Epithelial cell of proximal tubule (primary cell): ENCODE data around the gene ZNF536. TPM values are rescaled to one million over a fixed set of nuclear protein-coding genes. Genes with fewer than 3 reads are reported as not detected.

Experiments
- DNase-seq: peaks from one replicate; pipeline ENCODE4 v3.0.0-alpha.2; 2011; ENCODE audit warnings: low read depth
- H3K4me3 ChIP-seq: 2 replicates; pipeline ENCODE4 v1.5.1; 2011; ENCODE audit warnings: low read depth, mild to moderate bottlenecking, low read length
- total RNA-seq: library from RNA; depleted of rRNA; stranded (reverse); fragments of >200 nt; gene quantifications from 2 replicates; pipeline ENCODE4 v1.2.3, GENCODE V29; 2015
- TF ChIP-seq, protein P1 (sequence below): conservative IDR thresholded peaks from 2 replicates; pipeline ENCODE4 v1.5.1; 2012; ENCODE audit warnings: low read depth, mild to moderate bottlenecking, low read length

Gene ZNF536
- total RNA-seq, 1 donor from 2014 or later: not detected

- no peak for DNase-seq
Measured at GRCh38 chr19:30425885-30426838, 54.0 kb downstream of the ZNF536 start.

DNA sequence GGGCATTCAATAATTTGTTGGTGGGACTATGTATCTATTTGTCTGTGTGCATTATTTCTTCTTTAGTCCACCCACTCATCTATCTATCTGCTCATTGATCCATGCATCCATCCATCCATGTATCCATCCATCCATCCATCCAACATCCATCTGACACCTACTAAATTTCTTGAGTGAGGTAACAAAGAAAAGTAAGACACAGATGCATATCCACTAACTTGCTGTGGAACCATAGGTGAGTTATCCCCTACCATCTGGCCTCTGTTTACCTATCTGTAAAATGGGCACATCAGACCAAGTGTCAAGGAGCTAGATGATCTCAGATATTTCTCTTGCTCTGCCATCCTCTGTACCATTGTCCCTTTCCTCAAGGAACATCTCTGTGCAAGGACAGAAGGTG lies 54.7 kb downstream of the ZNF536 start:
- H3K4me3 ChIP-seq: no peak overlapping the region
- no peak for DNase-seq
- TF ChIP-seq, protein P1, sequence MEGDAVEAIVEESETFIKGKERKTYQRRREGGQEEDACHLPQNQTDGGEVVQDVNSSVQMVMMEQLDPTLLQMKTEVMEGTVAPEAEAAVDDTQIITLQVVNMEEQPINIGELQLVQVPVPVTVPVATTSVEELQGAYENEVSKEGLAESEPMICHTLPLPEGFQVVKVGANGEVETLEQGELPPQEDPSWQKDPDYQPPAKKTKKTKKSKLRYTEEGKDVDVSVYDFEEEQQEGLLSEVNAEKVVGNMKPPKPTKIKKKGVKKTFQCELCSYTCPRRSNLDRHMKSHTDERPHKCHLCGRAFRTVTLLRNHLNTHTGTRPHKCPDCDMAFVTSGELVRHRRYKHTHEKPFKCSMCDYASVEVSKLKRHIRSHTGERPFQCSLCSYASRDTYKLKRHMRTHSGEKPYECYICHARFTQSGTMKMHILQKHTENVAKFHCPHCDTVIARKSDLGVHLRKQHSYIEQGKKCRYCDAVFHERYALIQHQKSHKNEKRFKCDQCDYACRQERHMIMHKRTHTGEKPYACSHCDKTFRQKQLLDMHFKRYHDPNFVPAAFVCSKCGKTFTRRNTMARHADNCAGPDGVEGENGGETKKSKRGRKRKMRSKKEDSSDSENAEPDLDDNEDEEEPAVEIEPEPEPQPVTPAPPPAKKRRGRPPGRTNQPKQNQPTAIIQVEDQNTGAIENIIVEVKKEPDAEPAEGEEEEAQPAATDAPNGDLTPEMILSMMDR: no peak

More at GRCh38 chr19:30425885-30426838, 54.0 kb downstream of the ZNF536 start:
- TF ChIP-seq, protein P1: no peak
- no peak overlapping the region for H3K4me3 ChIP-seq

DNA sequence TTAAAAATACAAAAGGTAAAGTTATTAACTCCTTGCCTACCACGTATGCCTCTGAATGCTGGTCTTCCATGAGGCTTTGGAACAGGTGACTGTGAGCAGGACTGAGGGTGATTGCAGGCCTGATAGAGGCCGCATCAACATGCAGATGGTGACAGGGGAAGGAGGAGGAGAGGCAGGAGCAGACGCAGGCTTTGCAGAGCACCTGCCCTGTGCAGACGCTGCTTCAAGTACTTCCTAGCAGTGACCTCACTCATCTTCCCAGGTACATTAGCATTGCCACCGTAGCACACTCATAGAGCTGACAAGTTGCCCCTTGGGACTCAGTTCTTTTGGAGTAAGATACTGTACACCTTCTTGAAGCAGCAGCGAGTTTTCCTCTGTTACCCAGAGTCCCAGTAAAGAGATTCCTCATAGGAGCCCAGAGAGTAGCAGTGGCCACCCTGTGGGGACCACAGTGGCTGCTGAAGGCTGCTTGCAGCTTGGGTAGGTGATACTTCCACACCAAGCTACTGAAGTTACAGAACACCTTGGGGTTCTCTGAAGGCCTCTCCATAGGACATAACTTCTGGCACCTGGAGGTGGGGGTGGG lies 56.0 kb downstream of the ZNF536 start:
- no peak overlapping the region for H3K4me3 ChIP-seq
- DNase-seq: no peak
- TF ChIP-seq, protein P1: no peak

- H3K4me3 ChIP-seq: no peak overlapping the region
Measured at GRCh38 chr19:30428844-30429243, 56.7 kb downstream of the ZNF536 start.

DNA sequence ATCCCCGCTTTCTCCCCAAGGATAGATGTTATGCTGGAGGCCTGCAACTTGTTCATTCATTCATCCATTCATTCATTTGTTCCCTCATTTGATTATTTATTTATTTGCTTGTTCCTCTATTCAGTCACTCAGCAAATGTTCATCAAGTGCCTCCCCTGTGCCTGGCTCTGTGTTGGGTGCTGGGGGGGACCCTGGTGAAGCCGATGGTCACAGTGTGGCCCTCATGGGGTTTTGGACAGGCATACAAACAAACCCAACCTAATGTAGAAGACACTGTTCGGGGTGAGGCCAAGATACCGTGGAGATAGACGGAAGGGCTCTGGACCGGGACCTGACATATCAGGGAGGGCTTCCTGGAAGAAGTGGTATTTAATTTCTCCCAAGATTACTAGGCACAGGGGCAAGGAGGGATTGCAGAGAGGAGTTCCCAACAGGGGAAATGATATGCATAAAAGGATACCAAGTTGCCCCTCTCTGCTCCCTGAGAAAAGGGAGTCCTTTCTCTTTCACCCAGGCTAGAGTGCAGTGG lies 58.1 kb downstream of the ZNF536 start:
- no peak overlapping the region for H3K4me3 ChIP-seq
- TF ChIP-seq, protein P1: no peak
- DNase-seq: no peak

More at GRCh38 chr19:30428844-30429243, 56.7 kb downstream of the ZNF536 start:
- TF ChIP-seq, protein P1: no peak
- DNase-seq: no peak

DNA sequence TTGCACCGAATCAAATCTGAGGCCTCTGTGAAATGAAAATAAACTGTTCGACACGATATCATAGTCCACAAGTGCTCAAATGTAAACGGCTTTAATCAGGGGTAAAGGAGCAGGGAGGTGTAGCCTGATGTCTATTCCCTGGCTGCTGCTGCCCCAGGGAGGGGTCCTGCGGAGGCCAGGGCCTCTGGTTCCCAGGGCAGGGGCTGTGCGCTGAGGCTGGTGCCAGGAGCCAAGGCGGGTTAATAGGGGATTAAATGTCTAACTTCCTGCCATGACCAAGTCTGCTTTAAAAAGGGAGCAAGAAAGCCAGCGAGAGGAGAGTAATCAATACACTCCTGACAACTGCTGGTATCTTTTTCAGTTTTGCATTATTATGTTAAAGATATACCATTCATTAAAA lies 59.4 kb downstream of the ZNF536 start:
- TF ChIP-seq, protein P1: no peak
- H3K4me3 ChIP-seq: no peak overlapping the region
- no peak for DNase-seq
